ENCODE measurements around the gene LSS.

- TF ChIP-seq EGR1 (IDR thresholded peaks at IDR 0.05) (no peak), TAF1 (IDR thresholded peaks at IDR 0.05; ENCODE audit: low read depth) (no peak), RAD21 (IDR thresholded peaks at IDR 0.05; ENCODE audit: low read depth) (no peak), REST (IDR thresholded peaks at IDR 0.05; ENCODE audit: low read depth) (no peak)
Measured at GRCh38 chr21:46256501-46256994, 28.0 kb upstream of the LSS start.
